GM12891 (cell line): Measurements from ENCODE around the gene EPHB4.

Source experiments
- POLR2AphosphoS5 ChIP-seq: IDR thresholded peaks from 2 replicates; pipeline ENCODE4 v1.6.1; 2011; ENCODE audit warnings: low read depth, low read length, control low read depth
- TAF1 ChIP-seq: IDR thresholded peaks from 2 replicates; pipeline ENCODE4 v1.6.1; 2011; ENCODE audit warnings: low read depth, low read length, control low read depth

DNA sequence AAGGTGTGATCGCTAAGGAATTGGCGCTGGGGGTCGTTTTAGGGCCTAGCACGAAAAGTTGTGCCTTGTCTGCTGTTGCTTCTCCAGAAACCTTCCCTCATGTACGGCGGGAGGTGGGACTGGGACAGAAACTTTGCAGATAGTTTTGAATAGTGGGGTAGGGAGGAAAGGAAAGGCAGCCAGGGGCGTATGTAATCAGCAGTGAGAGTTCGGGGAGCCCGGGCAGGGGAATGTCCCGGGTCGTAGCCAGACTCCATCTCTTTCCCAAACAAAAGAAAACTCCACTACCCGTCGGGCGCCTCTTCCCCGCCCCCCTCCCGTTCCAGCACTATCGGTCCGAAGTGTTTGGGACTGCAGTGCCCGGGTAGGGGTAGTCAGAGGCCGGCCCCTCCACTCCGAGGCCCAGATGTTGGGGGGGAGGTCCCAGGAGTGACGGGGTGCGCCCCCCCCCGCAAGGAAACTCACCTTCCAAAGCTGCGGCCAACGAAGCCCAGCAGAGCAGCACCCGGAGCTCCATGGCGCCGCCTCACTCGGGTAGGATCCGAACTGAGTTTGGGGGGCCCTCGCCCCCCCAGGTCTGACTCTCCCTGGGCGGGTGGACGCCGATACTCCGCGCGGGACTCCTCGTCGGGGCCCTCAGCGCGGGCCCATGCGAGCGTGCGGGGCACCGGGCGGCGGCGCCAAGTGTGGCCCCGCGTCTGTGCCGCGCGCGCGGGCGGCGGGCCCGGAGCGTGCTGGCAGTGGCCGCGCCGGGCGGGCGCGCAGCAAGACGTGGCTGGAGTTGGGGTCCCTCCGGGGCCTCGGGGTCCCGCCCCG lies 601 bp downstream of the EPHB4 start:
- TF ChIP-seq POLR2AphosphoS5 (no peak), TAF1 (no peak)
